ENCODE data around the gene POLN.

Gene POLN

GRCh38 chr4:2080429-2081300 lies 161.3 kb downstream of the POLN start:
- DNase-seq (ENCODE audit: low spot score), result peak; percentile 4
- TF ChIP-seq CTCF (IDR thresholded peaks at IDR 0.05; ENCODE audit: extremely low read depth, missing control alignments), result no peak

- no peak for TF ChIP-seq CTCF (IDR thresholded peaks at IDR 0.05; ENCODE audit: extremely low read depth, missing control alignments)
- DNase-seq (ENCODE audit: low spot score), result peak; percentile 2
Measured at GRCh38 chr4:2079926-2080325, 162.0 kb downstream of the POLN start.

GRCh38 chr4:2079006-2079405 lies 162.9 kb downstream of the POLN start:
- no peak for TF ChIP-seq CTCF (IDR thresholded peaks at IDR 0.05; ENCODE audit: extremely low read depth, missing control alignments)

GRCh38 chr4:2078584-2078983 lies 163.3 kb downstream of the POLN start:
- TF ChIP-seq CTCF (IDR thresholded peaks at IDR 0.05; ENCODE audit: extremely low read depth, missing control alignments), result no peak
- DNase-seq (ENCODE audit: low spot score), result no peak

More at GRCh38 chr4:2079006-2079405, 162.9 kb downstream of the POLN start:
- DNase-seq (ENCODE audit: low spot score), result peak; percentile 2

- peak; percentile 31 for DNase-seq (ENCODE audit: low spot score)
- no peak for TF ChIP-seq CTCF (IDR thresholded peaks at IDR 0.05; ENCODE audit: extremely low read depth, missing control alignments)
Measured at GRCh38 chr4:2077537-2078460, 164.1 kb downstream of the POLN start.

- no peak for DNase-seq (ENCODE audit: low spot score)
- TF ChIP-seq CTCF (IDR thresholded peaks at IDR 0.05; ENCODE audit: extremely low read depth, missing control alignments), result no peak
Measured at GRCh38 chr4:2076908-2077536, 164.9 kb downstream of the POLN start.
